GM19328 (cell line): ENCODE measurements around the gene FRMPD3.

Experiments used
- ATAC-seq: cut with Tn5 transposase; IDR thresholded peaks from one replicate; pipeline ENCODE4 v1.9.1; 2021; ENCODE audit warnings: mild to moderate bottlenecking, moderate library complexity; ENCODE audit not compliant: unreplicated experiment

FRMPD3 gene

GRCh38 chrX:107477406-107477805 is 28.0 kb downstream of the FRMPD3 start:
- no peak for ATAC-seq

GRCh38 chrX:107480272-107480671 is 30.8 kb downstream of the FRMPD3 start:
- ATAC-seq, result no peak

DNA sequence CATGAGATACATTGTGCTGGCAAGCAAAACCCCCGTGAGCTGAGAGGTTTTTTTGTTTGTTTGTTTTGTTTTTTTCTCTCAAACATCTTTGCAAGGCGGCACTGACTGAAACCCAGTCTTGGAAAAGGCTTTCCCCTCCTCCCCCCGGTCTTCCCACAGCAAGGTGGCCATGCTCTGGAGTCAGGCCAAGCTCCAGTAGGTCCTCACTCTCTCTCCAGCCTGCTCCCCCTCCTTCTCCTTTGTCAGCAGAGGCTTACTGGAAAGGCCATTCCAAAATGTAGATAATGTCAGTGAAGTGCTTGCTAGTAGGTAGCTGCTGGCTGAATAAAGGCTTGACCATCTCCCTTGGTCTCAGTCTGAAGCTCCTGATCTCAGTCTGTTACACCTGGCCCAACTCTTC is 32.6 kb downstream of the FRMPD3 start:
- ATAC-seq, result no peak

GRCh38 chrX:107484002-107484726 is 34.7 kb downstream of the FRMPD3 start:
- ATAC-seq, result no peak

DNA sequence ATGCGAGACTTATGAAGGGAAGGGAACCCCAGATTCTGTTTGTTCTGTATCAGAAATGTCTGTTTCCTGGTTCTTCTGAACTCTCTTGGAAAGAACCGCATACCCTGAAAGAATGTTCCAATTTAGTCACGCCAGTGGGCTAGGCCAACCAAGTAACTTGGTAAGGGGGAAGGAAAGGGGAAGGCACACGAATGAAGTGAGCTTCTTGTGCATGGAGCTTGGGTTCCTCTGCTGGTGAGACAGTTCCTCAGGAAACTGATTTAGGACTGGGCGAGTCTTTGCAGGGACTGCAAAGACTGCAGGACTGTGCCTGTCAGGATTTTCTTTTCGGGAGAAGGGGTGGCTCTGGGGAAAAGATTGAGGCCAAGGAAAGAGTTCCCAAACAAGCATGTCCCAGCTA is 35.6 kb downstream of the FRMPD3 start:
- no peak for ATAC-seq

GRCh38 chrX:107493141-107493540 is 43.7 kb downstream of the FRMPD3 start:
- no peak for ATAC-seq

GRCh38 chrX:107496786-107497185 is 47.3 kb downstream of the FRMPD3 start:
- no peak for ATAC-seq
